Prostate gland (tissue), 2 donors: ENCODE results near the gene MAML2.

Source experiments
- POLR2A ChIP-seq: fragments of 450-650 bp; IDR thresholded peaks from one replicate; pipeline ENCODE4 v1.6.1; 2016; ENCODE audit warnings: antibody characterized with exemption, mild to moderate bottlenecking
- POLR2AphosphoS5 ChIP-seq: sonication (generic); formaldehyde crosslinking; IDR thresholded peaks from one replicate; pipeline ENCODE4 v1.6.1; 2017; ENCODE audit warnings: antibody characterized with exemption
- TF ChIP-seq, protein P1 (sequence below), 4 experiments: fragments of 200-600 bp in 2 of 4; fragments of 450-650 bp in 2 of 4; sonication (generic) in 2 of 4; IDR thresholded peaks; 1 replicate in 3 of 4; 2 replicates in 1 of 4; pipeline ENCODE4 v1.5.1; 2016 to 2019; ENCODE audit warnings: antibody characterized with exemption in 4 of 4, mild to moderate bottlenecking in 2 of 4, moderate library complexity in 2 of 4

- TF ChIP-seq, protein P1, sequence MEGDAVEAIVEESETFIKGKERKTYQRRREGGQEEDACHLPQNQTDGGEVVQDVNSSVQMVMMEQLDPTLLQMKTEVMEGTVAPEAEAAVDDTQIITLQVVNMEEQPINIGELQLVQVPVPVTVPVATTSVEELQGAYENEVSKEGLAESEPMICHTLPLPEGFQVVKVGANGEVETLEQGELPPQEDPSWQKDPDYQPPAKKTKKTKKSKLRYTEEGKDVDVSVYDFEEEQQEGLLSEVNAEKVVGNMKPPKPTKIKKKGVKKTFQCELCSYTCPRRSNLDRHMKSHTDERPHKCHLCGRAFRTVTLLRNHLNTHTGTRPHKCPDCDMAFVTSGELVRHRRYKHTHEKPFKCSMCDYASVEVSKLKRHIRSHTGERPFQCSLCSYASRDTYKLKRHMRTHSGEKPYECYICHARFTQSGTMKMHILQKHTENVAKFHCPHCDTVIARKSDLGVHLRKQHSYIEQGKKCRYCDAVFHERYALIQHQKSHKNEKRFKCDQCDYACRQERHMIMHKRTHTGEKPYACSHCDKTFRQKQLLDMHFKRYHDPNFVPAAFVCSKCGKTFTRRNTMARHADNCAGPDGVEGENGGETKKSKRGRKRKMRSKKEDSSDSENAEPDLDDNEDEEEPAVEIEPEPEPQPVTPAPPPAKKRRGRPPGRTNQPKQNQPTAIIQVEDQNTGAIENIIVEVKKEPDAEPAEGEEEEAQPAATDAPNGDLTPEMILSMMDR (IDR thresholded peaks at IDR 0.05): no peak
- TF ChIP-seq POLR2A (no peak), POLR2AphosphoS5 (no peak)
Observed at GRCh38 chr11:95939091-95939490, 403.9 kb downstream of the MAML2 start.
